ENCODE measurements around the gene XXYLT1. TPM values are rescaled to one million over a fixed set of nuclear protein-coding genes. Genes with fewer than 3 reads are reported as not detected.
"Not testable (repeated sequence)": the region's sequence is repeated elsewhere in the genome, so short reads cannot be mapped to it uniquely, and the experiment has no call there.

XXYLT1 gene
- total RNA-seq, 1 donor from 2014 or later: 42.9 TPM

DNA sequence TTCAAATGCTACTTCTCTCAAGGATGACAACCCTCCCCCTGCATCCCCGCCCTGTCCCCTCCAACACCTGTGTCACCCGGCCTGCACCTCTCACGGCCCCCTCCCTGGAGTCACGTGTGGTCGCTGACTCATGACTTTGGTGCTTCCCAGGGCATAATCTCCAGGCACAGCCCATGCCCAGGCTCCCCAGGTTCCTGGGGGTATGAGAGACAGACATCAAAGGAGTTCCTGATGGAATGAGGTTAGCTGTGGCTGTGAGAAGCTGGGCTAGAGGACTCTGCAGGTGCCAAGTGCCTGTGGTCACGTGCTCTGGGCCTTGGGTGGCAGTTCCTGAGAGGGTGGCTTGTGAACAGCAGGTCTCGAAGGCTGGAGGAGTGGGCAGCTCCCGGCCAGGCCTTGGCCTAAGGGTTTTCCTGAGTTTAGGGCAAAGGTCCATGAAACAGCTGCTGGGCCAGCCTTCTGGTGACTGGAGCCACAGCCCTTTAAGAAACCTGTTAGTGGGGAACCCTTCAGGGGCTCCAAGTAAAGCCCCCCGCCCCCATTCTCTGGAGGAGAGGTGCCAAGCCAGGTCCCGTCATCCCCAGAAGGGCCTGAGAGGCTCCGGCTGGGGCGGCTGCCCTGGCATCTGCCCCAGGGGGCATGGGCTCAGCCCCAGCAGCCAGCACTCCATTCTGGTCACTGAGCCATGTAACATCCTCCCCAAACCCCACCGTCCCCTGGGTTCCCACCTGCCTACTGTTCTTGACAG, 230.0 kb downstream of the XXYLT1 start:
- Mint-ChIP-seq H3K4me1 (peaks cover 22% of the 10 kb centered on the region), H3K27ac (no peak overlapping the region), H3K27me3 (ENCODE audit: low read depth) (no peaks in the 10 kb centered on the region), H3K4me3 (no peak overlapping the region), H3K9me3 (peaks cover 8% of the 10 kb centered on the region), H3K36me3 (no peaks in the 10 kb centered on the region)
- no peak for DNase-seq (ENCODE audit: low spot score in 2 of 2, unreplicated experiment in 2 of 2)
- no peak for TF ChIP-seq CTCF (IDR thresholded peaks at IDR 0.05; ENCODE audit: unreplicated experiment)

- Mint-ChIP-seq H3K27me3 (ENCODE audit: low read depth) (no peaks in the 10 kb centered on the region), H3K4me3 (no peak overlapping the region), H3K4me1 (peaks cover 22% of the 10 kb centered on the region), H3K27ac (no peak overlapping the region), H3K36me3 (no peaks in the 10 kb centered on the region), H3K9me3 (peaks cover 8% of the 10 kb centered on the region)
- no peak for TF ChIP-seq CTCF (IDR thresholded peaks at IDR 0.05; ENCODE audit: unreplicated experiment)
- DNase-seq (ENCODE audit: low spot score in 2 of 2, unreplicated experiment in 2 of 2): peak in 1 of 2 experiments; percentile 17
Measured at GRCh38 chr3:195040094-195040493, 230.9 kb downstream of the XXYLT1 start.

DNA sequence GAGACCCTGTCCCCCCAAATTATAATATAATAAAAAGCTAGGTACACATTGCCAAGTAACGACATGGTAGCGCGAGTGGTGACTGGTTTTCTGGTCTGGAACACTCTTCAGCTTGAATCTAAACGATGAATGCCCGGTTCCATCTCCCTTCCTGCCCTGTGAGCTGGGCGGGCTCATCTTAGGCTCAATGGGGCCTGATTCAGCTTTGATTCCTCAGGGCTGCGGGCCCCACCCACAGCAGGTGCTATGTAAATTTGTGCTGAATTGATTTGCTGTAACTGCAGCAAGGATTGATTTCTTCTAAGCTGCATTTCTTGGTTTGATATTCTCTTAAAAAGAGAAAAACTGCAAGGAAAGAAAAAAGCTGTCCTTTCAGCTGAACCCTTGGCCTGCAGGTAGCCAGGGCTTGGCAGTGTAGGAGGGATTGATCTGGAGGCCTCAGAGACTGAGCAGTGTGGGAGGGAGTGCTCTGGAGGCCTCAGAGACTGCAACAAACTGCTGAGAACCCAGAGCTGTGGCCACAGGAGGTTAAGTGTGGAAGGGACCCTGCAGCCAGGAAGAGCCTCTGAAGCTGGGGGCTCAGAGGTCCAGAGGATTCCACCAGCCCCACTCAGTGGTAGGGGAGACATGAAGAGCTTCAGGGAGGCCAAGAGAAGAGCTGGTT, 231.6 kb downstream of the XXYLT1 start:
- Mint-ChIP-seq H3K27ac (no peak overlapping the region), H3K36me3 (no peaks in the 10 kb centered on the region), H3K9me3 (peaks cover 8% of the 10 kb centered on the region), H3K4me1 (peaks cover 22% of the 10 kb centered on the region), H3K27me3 (ENCODE audit: low read depth) (peaks cover 1% of the 10 kb centered on the region), H3K4me3 (no peak overlapping the region)
- TF ChIP-seq CTCF (IDR thresholded peaks at IDR 0.05; ENCODE audit: unreplicated experiment): no peak
- DNase-seq (ENCODE audit: low spot score in 2 of 2, unreplicated experiment in 2 of 2): no peak

- DNase-seq (ENCODE audit: low spot score in 2 of 2, unreplicated experiment in 2 of 2): no peak
- H3K9me3 Mint-ChIP-seq: peaks cover 8% of the 10 kb centered on the region
- TF ChIP-seq CTCF (IDR thresholded peaks at IDR 0.05; ENCODE audit: unreplicated experiment): no peak
- H3K4me1 Mint-ChIP-seq: peaks cover 23% of the 10 kb centered on the region
- H3K27me3 Mint-ChIP-seq (ENCODE audit: low read depth): peaks cover 2% of the 10 kb centered on the region
- H3K36me3 Mint-ChIP-seq: no peaks in the 10 kb centered on the region
- H3K27ac Mint-ChIP-seq: no peak overlapping the region
- H3K4me3 Mint-ChIP-seq: no peak overlapping the region
Measured at GRCh38 chr3:195038161-195038560, 232.8 kb downstream of the XXYLT1 start.

GRCh38 chr3:195037586-195037985, 233.4 kb downstream of the XXYLT1 start:
- H3K4me3 Mint-ChIP-seq; H3K27ac Mint-ChIP-seq; H3K9me3 Mint-ChIP-seq; H3K36me3 Mint-ChIP-seq; DNase-seq (ENCODE audit: low spot score in 2 of 2, unreplicated experiment in 2 of 2); H3K27me3 Mint-ChIP-seq (ENCODE audit: low read depth): not testable (repeated sequence)
- peaks cover 25% of the 10 kb centered on the region for H3K4me1 Mint-ChIP-seq

- no peak for DNase-seq (ENCODE audit: low spot score in 2 of 2, unreplicated experiment in 2 of 2)
- no peak overlapping the region for H3K27ac Mint-ChIP-seq
- no peaks in the 10 kb centered on the region for H3K36me3 Mint-ChIP-seq
- H3K9me3 Mint-ChIP-seq: peaks cover 8% of the 10 kb centered on the region
- peaks cover 26% of the 10 kb centered on the region for H3K4me1 Mint-ChIP-seq
- no peak overlapping the region for H3K4me3 Mint-ChIP-seq
- no peak for TF ChIP-seq CTCF (IDR thresholded peaks at IDR 0.05; ENCODE audit: unreplicated experiment)
- peaks cover 2% of the 10 kb centered on the region for H3K27me3 Mint-ChIP-seq (ENCODE audit: low read depth)
Measured at GRCh38 chr3:195036974-195037373, 234.0 kb downstream of the XXYLT1 start.
